Stimulated activated memory B cell treated with anti-CD40 and anti-IgM and Interleukin-4, amounts not matched to agents 10 μg/mL and 1 μg/mL and 100 μg/mL, for 72 hours (primary cell): Measurements from ENCODE around the gene TMEM154.
A peak's percentile ranks its signal among the peaks of the same experiment; 100 is the strongest.

Experiments
- ATAC-seq: fragments of 150-1000 bp; cut with Tn5 transposase; 2 replicates; pipeline ENCODE4 v1.10.0; 2021
- H3K27ac Mint-ChIP-seq: one replicate; pipeline ENCODE4 v1.8.0; 2022; ENCODE audit warnings: mild to moderate bottlenecking, mixed read lengths
- H3K27me3 Mint-ChIP-seq: one replicate; pipeline ENCODE4 v1.8.0; 2022; ENCODE audit warnings: mixed read lengths
- H3K36me3 Mint-ChIP-seq: one replicate; pipeline ENCODE4 v1.8.0; 2022; ENCODE audit warnings: mixed read lengths
- H3K4me1 Mint-ChIP-seq: one replicate; pipeline ENCODE4 v1.8.0; 2022; ENCODE audit warnings: mixed read lengths
- H3K4me3 Mint-ChIP-seq: one replicate; pipeline ENCODE4 v1.8.0; 2022; ENCODE audit warnings: mild to moderate bottlenecking, moderate library complexity, mixed read lengths
- H3K9me3 Mint-ChIP-seq: one replicate; pipeline ENCODE4 v1.8.0; 2022; ENCODE audit warnings: mixed read lengths

The TMEM154 gene

DNA sequence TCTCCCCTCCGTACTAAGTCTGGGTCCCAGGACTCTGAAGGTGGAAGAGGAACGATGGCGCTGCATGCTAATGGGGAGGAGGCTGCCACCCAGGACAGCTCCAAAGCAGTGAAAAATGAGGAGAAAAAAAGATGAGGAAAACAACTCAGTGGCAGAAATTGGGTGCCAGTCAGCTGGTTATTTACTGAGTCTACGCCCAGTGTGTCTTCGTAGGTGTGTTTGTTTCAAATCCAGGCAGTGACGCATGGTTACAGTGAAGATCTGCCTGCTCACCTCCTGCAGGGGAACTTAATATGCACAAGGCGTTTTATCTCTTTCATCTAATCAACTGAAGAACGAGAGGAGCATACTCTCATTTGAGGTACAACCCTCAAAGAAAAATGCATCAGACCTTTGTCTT, 73.0 kb downstream of the TMEM154 start:
- no peaks in the 10 kb centered on the region for H3K9me3 Mint-ChIP-seq
- no peak overlapping the region for H3K4me3 Mint-ChIP-seq

DNA sequence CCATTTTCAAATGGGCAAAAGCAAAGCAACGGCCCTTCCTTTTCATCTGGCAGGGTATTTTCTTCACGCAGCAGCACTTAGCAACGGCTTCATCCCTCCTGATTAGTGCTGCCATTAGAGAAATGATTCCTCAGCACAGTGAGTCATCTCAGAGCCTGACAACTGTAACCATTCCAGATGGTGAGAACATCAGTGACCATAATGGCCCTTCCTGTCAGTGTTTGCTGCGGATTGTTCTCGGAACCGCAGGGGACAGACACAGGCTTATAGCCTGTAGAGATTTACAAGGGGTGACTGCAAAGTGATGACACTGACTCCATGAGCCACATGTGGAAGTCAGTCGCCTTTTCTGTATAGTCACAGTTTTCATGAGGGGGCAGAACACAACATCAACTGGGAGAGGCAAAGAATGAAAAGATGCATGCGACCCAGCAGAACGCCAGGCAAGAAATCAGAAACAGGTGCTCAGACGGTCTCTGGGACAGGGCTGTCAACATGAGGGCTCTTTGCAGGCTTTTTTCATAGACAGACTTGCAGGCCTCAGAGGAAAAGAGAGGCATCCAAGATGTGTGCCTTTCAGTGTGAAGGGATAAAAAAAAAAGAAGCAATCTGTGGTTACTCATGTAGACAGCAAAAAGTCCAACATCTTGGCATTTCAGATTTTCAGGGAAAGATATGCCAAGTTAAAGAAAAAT, 74.0 kb downstream of the TMEM154 start:
- Mint-ChIP-seq H3K27ac (no peak overlapping the region), H3K27me3 (no peaks in the 10 kb centered on the region), H3K4me3 (no peak overlapping the region), H3K4me1 (no peaks in the 10 kb centered on the region), H3K36me3 (no peaks in the 10 kb centered on the region), H3K9me3 (no peaks in the 10 kb centered on the region)
- no peak for ATAC-seq

More for the DNA sequence above, 73.0 kb downstream of the TMEM154 start:
- no peak for ATAC-seq
- H3K27ac Mint-ChIP-seq: no peak overlapping the region
- H3K4me1 Mint-ChIP-seq: no peaks in the 10 kb centered on the region
- no peaks in the 10 kb centered on the region for H3K27me3 Mint-ChIP-seq
- no peaks in the 10 kb centered on the region for H3K36me3 Mint-ChIP-seq

DNA sequence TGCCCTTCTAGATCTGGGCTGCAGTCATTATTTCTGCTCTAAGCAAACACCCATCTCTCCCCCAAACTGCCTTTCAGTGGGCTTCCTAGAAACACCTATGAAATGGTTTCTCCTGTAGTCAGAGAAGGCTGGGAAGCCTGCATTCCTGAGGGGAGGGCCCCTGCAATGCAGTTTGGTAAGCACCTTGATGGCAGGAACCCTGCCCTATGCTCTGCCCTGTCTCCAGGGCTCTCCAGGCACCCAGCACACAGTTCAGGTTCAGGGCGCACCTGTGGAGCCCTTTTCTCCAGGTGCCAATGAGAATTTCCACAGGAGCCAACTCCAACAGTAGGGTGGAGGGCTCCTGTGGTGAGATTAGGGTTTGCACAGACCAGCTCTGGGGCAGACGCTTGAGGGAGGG, 74.8 kb downstream of the TMEM154 start:
- Mint-ChIP-seq H3K36me3 (no peaks in the 10 kb centered on the region), H3K4me3 (no peak overlapping the region), H3K27ac (no peak overlapping the region), H3K9me3 (no peaks in the 10 kb centered on the region), H3K27me3 (no peaks in the 10 kb centered on the region), H3K4me1 (no peaks in the 10 kb centered on the region)
- no peak for ATAC-seq

DNA sequence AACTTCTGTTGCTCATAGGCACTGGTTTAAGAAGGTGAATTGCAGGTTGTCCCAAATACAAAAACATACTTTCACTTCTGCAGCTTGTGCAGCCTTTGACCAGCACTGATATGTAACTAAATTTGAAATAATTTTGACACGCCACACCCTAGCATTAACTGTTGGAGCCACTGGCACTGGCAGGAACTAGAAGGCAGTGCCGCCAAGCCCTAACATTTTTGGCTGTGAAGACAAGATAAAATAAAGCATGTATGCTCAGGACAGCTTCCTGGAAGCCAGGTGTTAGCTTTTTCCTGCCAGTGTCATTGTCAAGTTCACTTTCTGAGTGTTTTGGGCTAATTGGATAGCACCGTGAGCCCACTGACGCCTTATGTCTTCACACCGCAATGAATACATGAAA, 78.6 kb downstream of the TMEM154 start:
- no peak for ATAC-seq
- Mint-ChIP-seq H3K36me3 (no peaks in the 10 kb centered on the region), H3K4me3 (no peak overlapping the region), H3K27me3 (no peaks in the 10 kb centered on the region), H3K27ac (no peak overlapping the region), H3K4me1 (no peaks in the 10 kb centered on the region), H3K9me3 (no peaks in the 10 kb centered on the region)

DNA sequence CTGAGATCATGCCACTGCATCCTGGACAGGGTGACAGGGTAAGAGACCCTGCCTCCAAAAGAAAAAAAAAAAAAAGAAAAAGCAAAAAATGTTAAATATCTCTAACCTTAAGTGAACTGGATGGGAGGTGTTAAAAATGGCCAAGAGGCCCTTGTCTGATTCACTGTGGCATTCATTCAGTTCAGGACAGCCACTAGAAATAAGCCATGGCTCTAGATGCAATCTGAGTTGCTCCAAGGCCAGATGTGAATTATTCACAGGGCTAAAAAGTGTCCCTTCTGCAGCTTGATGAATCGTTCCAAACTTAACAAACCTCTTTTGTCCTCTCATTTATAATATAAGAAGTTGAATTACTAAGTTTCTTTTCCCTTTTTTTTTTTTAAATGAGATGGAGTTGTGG, 80.2 kb downstream of the TMEM154 start:
- Mint-ChIP-seq H3K27ac (no peak overlapping the region), H3K9me3 (no peaks in the 10 kb centered on the region), H3K27me3 (no peaks in the 10 kb centered on the region), H3K4me3 (no peak overlapping the region), H3K36me3 (no peaks in the 10 kb centered on the region), H3K4me1 (peaks cover 10% of the 10 kb centered on the region)
- no peak for ATAC-seq

DNA sequence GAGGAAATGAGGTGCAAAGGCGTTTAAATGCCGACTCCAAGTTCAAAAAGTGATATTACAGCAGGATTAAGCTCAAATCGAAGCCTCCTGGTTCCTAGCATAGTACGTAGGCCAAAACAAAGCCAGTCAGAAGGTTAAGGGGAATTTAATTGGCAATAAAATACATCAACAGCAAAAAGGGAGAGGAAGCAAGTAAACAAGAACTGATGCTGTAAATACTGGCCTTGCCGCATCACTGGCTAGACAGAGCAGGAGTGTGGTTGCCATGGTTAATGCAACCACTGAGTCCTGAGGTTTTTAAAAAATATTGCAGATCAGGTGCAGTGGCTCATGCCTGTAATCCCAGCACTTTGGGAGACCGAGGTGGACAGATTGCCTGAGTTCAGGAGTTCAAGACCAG, 80.7 kb downstream of the TMEM154 start:
- Mint-ChIP-seq H3K4me1 (peaks cover 10% of the 10 kb centered on the region), H3K9me3 (no peaks in the 10 kb centered on the region), H3K4me3 (no peak overlapping the region), H3K36me3 (no peaks in the 10 kb centered on the region), H3K27ac (no peak overlapping the region), H3K27me3 (no peaks in the 10 kb centered on the region)
- ATAC-seq: no peak

DNA sequence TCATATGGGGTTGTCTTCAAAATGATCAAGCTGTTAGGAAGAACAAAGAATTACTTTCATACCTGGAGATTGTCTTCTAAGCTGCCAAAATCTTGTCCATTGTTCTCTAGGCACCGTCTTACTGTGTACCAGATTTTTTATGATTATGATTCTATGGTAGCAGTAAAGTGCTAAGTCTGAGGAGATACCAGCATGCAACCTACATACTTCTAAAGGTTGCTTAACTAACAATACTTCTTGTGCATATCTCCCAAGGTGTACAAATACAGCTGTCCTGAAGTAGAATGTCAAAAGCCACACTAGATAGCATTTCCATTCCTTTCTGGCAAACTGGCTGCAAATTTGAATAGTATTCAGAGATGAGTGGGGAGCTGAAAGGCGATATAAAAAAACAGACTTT, 81.3 kb downstream of the TMEM154 start:
- Mint-ChIP-seq H3K4me3 (no peak overlapping the region), H3K9me3 (no peaks in the 10 kb centered on the region), H3K27ac (no peak overlapping the region), H3K27me3 (no peaks in the 10 kb centered on the region), H3K36me3 (no peaks in the 10 kb centered on the region), H3K4me1 (peaks cover 10% of the 10 kb centered on the region)
- ATAC-seq: no peak

DNA sequence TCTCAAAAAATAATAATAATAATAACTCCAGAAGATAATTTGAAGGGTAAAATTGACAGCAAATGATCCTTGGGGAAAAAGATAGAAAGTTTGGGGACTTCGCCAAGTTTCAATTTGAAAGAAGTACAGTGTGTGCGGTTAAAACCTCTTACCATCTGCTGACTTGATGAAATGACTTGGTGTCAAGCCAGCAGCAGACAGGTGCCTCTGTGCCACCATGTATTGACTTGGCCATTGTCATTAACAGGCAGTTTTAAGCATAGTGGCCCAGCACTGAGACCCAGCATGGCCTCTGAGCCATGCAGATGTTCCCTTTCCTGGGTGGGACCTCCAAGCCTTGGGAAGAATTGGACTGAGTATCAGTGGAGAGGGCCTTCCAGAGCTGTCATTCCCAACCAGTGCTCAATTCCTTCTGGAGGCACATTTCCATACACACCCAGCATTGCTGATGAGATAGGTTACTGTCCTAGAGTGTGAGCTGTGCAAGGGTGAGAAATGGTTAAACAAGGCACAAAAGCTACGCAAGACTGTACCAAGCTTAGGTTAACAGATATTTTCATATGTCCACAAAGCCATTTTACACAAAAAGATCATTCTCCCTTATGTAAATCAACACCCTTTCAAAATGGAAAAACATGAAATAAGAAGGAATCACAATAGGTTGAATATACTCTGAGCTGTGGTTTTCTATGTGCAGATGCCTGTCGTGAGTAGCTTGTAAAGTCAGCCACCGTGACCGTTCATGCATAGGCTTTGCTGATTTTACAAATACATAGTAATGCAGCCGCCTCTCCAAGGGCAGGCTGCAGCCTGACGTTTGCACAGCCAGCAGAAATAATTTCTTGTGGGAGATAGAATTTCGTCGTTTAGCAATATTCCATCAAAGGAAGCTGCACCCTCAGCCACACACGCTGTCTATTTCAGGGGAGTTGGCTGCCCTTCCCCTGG, 84.5 kb downstream of the TMEM154 start:
- H3K9me3 Mint-ChIP-seq: no peaks in the 10 kb centered on the region
- no peaks in the 10 kb centered on the region for H3K36me3 Mint-ChIP-seq
- peak overlapping the region; percentile 5 for H3K27ac Mint-ChIP-seq
- H3K27me3 Mint-ChIP-seq: peaks cover 11% of the 10 kb centered on the region
- H3K4me1 Mint-ChIP-seq: peaks cover 21% of the 10 kb centered on the region
- H3K4me3 Mint-ChIP-seq: peak overlapping the region; percentile 22
- peak; percentile 87 for ATAC-seq

DNA sequence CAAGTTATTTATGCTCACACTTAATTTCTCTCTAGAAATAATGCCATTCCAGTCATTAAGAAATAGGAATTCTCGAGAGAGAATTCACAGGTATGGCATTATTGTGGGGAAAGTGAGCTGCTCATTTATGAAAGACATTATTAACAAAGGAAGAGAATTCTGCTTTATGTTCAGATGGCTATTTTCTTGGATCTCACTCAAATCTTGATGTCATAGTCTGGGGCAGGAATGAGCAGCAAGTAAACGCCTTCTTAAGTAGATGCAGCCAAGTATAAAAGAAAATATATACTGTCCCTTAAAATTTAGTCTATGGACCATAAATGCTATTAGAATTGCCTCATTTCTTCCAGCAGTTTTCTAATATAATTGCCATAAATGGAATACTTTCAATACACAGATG, 85.7 kb downstream of the TMEM154 start:
- Mint-ChIP-seq H3K9me3 (no peaks in the 10 kb centered on the region), H3K27me3 (peaks cover 11% of the 10 kb centered on the region), H3K36me3 (no peaks in the 10 kb centered on the region), H3K27ac (no peak overlapping the region), H3K4me3 (no peak overlapping the region), H3K4me1 (peaks cover 21% of the 10 kb centered on the region)
- ATAC-seq: no peak

DNA sequence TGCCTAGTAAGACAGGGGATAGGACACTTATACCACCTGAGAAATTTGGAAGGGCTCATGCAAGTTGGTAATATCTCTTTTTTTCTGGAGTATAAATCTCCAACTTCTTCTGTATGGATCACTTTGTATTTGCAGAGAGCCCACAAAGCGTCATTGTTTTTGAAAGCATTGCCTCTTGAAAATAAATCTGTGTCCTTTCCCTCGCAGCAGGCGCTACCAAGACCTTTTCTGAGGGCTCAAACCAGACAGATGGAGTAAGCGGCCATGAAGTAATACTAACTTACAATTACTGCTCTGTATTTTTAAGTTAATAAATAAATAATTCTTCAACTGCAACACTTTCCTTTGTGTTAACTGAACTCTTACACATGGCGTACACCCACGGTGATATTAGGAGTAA, 87.9 kb downstream of the TMEM154 start:
- Mint-ChIP-seq H3K27ac (no peak overlapping the region), H3K9me3 (no peaks in the 10 kb centered on the region), H3K4me3 (peak overlapping the region; percentile 62), H3K36me3 (no peaks in the 10 kb centered on the region), H3K27me3 (peaks cover 11% of the 10 kb centered on the region), H3K4me1 (peaks cover 21% of the 10 kb centered on the region)
- ATAC-seq: no peak

DNA sequence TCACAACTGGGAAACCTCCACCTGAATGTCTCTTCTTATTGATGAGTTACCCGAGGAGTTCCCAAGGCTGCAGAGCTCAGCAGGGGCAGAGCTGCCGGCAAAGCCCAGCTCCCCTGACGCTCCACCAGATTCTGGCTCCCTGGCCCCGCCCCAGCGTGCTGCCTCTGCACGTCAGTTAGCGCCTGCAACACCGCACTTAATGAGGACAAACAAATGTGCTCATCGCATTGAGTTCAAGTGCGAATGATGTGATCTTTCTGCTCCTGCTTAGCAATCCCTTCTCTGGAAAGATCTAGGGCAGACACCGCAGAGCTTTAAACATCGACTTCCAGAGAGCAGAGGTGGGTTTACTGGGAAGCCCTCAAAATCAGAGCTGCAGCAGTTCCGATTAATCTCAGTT, 88.4 kb downstream of the TMEM154 start:
- Mint-ChIP-seq H3K27ac (no peak overlapping the region), H3K36me3 (no peaks in the 10 kb centered on the region), H3K4me1 (peaks cover 21% of the 10 kb centered on the region), H3K4me3 (peak overlapping the region; percentile 62), H3K9me3 (no peaks in the 10 kb centered on the region), H3K27me3 (peaks cover 11% of the 10 kb centered on the region)
- ATAC-seq: no peak

DNA sequence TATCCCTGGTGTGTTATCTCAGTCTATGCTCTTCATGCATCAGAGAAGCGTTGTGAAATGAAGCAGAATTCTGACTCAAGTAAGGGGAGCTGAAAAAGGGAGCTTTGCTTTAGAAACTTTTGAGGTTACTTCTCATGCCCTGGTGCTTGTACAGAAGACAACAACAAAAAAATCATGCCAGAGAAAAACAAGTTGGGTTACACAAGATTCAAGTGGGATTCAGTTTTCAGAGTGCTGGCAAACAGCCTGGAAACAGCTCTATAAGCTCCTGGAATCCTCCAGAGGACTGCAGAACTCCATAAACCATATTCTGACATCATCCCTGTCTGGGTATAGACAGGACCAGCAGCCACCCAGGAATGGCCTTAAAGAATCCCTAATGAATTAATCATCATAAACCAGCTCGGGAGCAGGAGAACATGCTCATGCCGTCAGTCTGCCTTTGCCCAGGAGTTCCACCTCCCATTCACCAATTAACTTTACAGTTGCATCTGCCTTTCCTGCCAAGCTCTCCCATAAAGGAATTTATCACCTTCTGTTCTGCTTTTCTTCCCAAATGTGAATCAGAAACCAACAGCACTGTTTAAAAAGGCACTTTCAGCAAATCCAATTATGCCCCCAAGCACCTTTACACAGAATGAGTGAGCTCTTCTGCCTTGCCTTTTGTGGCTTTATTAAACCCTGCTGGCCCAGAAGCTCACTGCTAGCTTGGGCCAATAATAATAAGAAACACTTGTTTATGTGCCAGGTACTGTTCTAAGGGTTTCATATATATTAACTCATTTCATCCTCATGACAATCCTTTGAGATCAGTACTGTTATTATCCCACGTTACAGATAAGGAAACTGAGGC, 89.4 kb downstream of the TMEM154 start:
- H3K4me3 Mint-ChIP-seq: no peak overlapping the region
- ATAC-seq: no peak
- no peak overlapping the region for H3K27ac Mint-ChIP-seq

DNA sequence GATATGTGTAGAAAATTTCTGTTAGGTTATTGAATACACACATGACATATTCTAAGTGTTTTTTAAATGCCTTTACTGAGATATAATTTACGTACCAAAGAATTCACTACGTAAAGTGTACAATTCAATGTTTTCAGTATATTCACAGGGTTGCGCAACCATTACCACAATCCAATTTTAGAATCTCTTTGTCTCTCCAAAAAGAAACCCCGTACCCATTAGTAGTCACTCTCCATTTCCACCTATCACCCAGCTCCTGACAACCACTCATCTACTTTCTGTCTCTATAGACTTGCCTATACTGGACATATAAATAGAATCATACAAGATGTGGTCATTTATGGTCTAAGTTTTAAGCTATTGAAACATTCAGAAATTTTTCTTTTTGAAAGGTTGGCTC, 90.9 kb downstream of the TMEM154 start:
- H3K27ac Mint-ChIP-seq: no peak overlapping the region
- H3K4me1 Mint-ChIP-seq: peaks cover 30% of the 10 kb centered on the region
- H3K4me3 Mint-ChIP-seq: no peak overlapping the region
- peaks cover 11% of the 10 kb centered on the region for H3K27me3 Mint-ChIP-seq
- H3K9me3 Mint-ChIP-seq: no peaks in the 10 kb centered on the region
- no peaks in the 10 kb centered on the region for H3K36me3 Mint-ChIP-seq
- no peak for ATAC-seq

More for the DNA sequence above, 89.4 kb downstream of the TMEM154 start:
- H3K27me3 Mint-ChIP-seq: peaks cover 11% of the 10 kb centered on the region
- H3K36me3 Mint-ChIP-seq: no peaks in the 10 kb centered on the region
- peaks cover 25% of the 10 kb centered on the region for H3K4me1 Mint-ChIP-seq
- H3K9me3 Mint-ChIP-seq: no peaks in the 10 kb centered on the region

DNA sequence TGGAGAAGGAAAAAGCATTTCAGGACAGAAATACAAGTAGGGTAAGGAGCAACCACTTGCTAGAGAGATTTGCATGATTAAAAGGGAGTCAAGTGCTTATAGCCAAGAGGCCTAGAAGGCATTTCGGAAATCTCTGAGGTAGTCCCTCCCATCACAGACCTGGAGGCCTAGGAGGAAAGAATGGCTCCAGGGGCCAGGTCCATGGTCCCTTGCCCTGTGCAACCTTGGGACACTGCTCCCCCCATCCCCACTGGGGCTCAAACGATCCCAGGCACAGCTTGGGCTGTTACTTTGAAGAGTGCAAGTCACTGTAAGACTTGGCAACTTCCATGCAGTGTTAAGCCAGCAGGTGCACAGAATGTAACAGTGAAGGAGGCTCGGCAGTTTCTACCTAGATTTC, 92.7 kb downstream of the TMEM154 start:
- Mint-ChIP-seq H3K27ac (no peak overlapping the region), H3K4me3 (no peak overlapping the region), H3K36me3 (peaks cover 6% of the 10 kb centered on the region), H3K27me3 (peaks cover 11% of the 10 kb centered on the region), H3K4me1 (peaks cover 30% of the 10 kb centered on the region), H3K9me3 (peaks cover 5% of the 10 kb centered on the region)
- ATAC-seq: no peak

DNA sequence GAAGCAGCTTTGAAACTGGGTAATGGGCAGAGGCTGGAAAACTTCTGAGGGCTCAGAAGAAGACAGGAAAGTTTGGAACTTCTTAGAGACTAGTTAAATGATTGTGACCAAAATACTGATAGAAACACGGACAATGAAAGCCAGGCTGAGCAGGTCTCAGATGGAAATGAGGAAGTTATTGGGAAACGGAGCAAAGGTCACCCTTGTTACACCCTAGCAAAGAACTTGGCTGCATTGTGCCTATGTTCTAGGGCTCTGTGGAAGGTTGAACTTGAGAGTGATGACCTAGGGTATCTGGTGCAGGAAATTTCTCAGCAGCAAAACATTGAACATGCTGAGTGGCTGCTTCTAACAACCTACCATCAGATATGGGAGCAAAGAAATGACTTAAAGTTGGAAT, 93.1 kb downstream of the TMEM154 start:
- ATAC-seq: no peak
- H3K27ac Mint-ChIP-seq: no peak overlapping the region
- no peak overlapping the region for H3K4me3 Mint-ChIP-seq
- H3K36me3 Mint-ChIP-seq: peaks cover 6% of the 10 kb centered on the region
- H3K9me3 Mint-ChIP-seq: peaks cover 5% of the 10 kb centered on the region
- peaks cover 30% of the 10 kb centered on the region for H3K4me1 Mint-ChIP-seq
- peaks cover 11% of the 10 kb centered on the region for H3K27me3 Mint-ChIP-seq
